ENCODE results near the gene ATP2B2. TPM values are rescaled to one million over a fixed set of nuclear protein-coding genes. Genes with fewer than 3 reads are reported as not detected.

The ATP2B2 gene
- total RNA-seq, 1 donor from 2014 or later = not detected

GRCh38 chr3:10364806-10365205 lies 140.6 kb downstream of the ATP2B2 start:
- TF ChIP-seq, protein P1, sequence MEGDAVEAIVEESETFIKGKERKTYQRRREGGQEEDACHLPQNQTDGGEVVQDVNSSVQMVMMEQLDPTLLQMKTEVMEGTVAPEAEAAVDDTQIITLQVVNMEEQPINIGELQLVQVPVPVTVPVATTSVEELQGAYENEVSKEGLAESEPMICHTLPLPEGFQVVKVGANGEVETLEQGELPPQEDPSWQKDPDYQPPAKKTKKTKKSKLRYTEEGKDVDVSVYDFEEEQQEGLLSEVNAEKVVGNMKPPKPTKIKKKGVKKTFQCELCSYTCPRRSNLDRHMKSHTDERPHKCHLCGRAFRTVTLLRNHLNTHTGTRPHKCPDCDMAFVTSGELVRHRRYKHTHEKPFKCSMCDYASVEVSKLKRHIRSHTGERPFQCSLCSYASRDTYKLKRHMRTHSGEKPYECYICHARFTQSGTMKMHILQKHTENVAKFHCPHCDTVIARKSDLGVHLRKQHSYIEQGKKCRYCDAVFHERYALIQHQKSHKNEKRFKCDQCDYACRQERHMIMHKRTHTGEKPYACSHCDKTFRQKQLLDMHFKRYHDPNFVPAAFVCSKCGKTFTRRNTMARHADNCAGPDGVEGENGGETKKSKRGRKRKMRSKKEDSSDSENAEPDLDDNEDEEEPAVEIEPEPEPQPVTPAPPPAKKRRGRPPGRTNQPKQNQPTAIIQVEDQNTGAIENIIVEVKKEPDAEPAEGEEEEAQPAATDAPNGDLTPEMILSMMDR (IDR thresholded peaks at IDR 0.05; ENCODE audit: unreplicated experiment) = no peak
- DNase-seq (ENCODE audit: low spot score in 2 of 2, unreplicated experiment in 2 of 2) = no peak
- Mint-ChIP-seq H3K9me3 (peaks cover 3% of the 10 kb centered on the region), H3K36me3 (no peaks in the 10 kb centered on the region), H3K27me3 (ENCODE audit: low read depth) (peaks cover 29% of the 10 kb centered on the region), H3K4me1 (no peaks in the 10 kb centered on the region), H3K27ac (no peak overlapping the region), H3K4me3 (no peak overlapping the region)

- no peak overlapping the region for H3K27ac Mint-ChIP-seq
- no peak for DNase-seq (ENCODE audit: low spot score in 2 of 2, unreplicated experiment in 2 of 2)
- peaks cover 3% of the 10 kb centered on the region for H3K9me3 Mint-ChIP-seq
- peaks cover 31% of the 10 kb centered on the region for H3K27me3 Mint-ChIP-seq (ENCODE audit: low read depth)
- no peaks in the 10 kb centered on the region for H3K36me3 Mint-ChIP-seq
- H3K4me1 Mint-ChIP-seq = no peaks in the 10 kb centered on the region
- no peak overlapping the region for H3K4me3 Mint-ChIP-seq
- TF ChIP-seq, protein P1 (IDR thresholded peaks at IDR 0.05; ENCODE audit: unreplicated experiment) = no peak
Measured at GRCh38 chr3:10363935-10364334, 141.5 kb downstream of the ATP2B2 start.

- TF ChIP-seq, protein P1 (IDR thresholded peaks at IDR 0.05; ENCODE audit: unreplicated experiment) = no peak
- Mint-ChIP-seq H3K27me3 (ENCODE audit: low read depth) (peaks cover 24% of the 10 kb centered on the region), H3K4me3 (no peak overlapping the region), H3K9me3 (peaks cover 3% of the 10 kb centered on the region), H3K4me1 (no peaks in the 10 kb centered on the region), H3K36me3 (no peaks in the 10 kb centered on the region), H3K27ac (no peak overlapping the region)
- DNase-seq (ENCODE audit: low spot score in 2 of 2, unreplicated experiment in 2 of 2) = no peak
Measured at GRCh38 chr3:10361375-10361774, 144.0 kb downstream of the ATP2B2 start.

GRCh38 chr3:10360478-10360877 lies 144.9 kb downstream of the ATP2B2 start:
- Mint-ChIP-seq H3K4me3 (no peak overlapping the region), H3K9me3 (peaks cover 3% of the 10 kb centered on the region), H3K4me1 (no peaks in the 10 kb centered on the region), H3K27ac (no peak overlapping the region), H3K36me3 (no peaks in the 10 kb centered on the region), H3K27me3 (ENCODE audit: low read depth) (peaks cover 24% of the 10 kb centered on the region)
- no peak for DNase-seq (ENCODE audit: low spot score in 2 of 2, unreplicated experiment in 2 of 2)
- TF ChIP-seq, protein P1 (IDR thresholded peaks at IDR 0.05; ENCODE audit: unreplicated experiment) = no peak

DNA sequence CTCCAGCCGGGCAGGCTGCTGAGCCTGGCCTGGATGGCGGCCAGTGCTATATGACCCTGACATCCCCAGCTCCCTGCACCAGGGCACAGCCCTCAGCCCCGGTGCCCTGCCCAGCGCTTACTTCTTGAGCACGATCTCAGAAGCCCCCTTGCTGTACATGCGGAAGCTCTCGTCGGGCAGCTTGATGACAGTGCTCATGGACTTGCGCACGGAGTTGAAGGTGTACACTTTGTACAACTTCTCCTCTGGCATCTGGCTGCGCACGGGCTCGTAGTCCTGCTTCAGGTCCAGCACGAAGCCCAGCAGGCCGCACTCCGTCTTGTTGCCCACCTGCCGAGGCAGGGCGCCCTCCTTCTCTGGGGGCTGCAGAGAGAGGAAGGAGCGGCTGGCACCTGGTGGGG lies 145.6 kb downstream of the ATP2B2 start:
- TF ChIP-seq, protein P1 (IDR thresholded peaks at IDR 0.05; ENCODE audit: unreplicated experiment) = no peak
- Mint-ChIP-seq H3K27me3 (ENCODE audit: low read depth) (peaks cover 22% of the 10 kb centered on the region), H3K4me1 (no peaks in the 10 kb centered on the region), H3K9me3 (peaks cover 3% of the 10 kb centered on the region), H3K27ac (no peak overlapping the region), H3K4me3 (no peak overlapping the region), H3K36me3 (no peaks in the 10 kb centered on the region)
- DNase-seq (ENCODE audit: low spot score in 2 of 2, unreplicated experiment in 2 of 2) = no peak
